SKM-1 (cell line): ENCODE data around the gene RPL10L.
A peak's percentile ranks its signal among the peaks of the same experiment; 100 is the strongest.

ENCODE experiments used
- DNase-seq: peaks from one replicate; lab custom pipeline; 2025; ENCODE audit not compliant: unreplicated experiment; lab: John Stamatoyannopoulos, UW

The RPL10L gene

DNA sequence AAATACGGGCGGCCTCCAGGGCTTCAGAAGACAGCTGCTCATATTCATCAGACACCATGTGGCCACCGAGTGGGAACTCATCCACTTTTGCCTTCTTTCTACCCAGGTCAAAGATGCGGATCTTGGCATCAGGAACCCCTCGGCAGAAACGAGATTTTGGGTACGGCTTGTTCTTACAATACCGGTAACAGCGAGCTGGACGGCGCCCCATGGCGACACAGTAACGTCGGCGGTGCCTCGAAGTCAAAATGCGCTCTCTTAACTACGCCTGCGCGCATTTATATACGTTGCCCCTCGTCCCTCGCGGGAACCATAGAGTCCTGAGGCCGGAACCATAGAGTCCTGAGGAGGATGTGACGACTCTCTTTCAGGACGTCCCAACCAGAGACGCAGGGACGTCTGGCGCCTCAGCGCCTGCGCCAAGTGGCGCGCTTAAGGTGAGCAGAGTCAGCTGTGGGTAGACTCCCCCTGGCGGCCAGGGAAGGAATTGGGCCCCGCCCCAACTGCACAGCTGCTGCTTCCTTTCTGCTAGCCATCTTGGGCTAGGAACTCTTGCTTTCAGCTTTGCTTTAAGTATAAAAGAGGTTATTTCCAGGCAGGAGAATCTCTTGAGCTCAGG, at the start of gene RPL10L:
Gene RPL10L (minus strand): TSS at position 256 of the 619 bp plus-strand sequence. CDS start 45 bp downstream, at position 211.
- no peak for DNase-seq

DNA sequence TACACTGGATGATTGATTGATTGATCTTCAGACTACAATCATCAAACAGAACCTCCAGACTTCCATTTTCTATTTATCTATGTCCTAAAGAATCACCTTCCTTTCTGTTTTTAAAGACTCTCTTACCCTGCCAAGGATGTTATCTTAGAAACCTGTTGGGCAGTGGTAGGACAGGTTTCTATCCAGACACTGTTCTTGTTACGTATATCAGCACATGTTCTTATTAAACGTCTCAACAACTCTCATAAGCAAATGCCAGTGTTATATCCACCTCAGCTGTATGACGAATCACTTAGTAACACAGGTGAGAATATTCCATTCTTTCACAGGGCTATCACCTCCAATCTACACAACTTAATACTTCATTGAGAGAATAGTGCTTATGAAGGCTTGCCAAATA, 40.2 kb upstream of the RPL10L start:
- no peak for DNase-seq

DNA sequence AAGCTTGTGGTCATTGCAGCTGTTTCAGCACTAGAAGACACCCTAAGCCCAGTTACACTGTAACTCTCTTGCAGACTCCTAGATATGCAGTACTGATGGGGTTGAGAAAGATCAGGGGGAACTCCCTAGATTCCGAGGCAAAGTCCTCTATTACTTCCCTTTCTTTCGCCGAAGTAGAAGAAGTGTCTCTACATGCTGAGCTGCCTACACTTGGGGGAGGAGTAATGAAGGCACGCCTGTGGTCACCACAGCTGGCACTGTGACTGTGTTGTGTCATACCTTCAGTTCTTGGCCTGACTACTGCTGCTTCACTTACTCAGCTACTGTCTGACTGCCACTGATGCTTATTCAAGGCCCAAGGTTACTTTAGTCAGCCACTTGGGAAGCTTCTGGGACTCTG, 35.1 kb upstream of the RPL10L start:
- DNase-seq = peak; percentile 76

DNA sequence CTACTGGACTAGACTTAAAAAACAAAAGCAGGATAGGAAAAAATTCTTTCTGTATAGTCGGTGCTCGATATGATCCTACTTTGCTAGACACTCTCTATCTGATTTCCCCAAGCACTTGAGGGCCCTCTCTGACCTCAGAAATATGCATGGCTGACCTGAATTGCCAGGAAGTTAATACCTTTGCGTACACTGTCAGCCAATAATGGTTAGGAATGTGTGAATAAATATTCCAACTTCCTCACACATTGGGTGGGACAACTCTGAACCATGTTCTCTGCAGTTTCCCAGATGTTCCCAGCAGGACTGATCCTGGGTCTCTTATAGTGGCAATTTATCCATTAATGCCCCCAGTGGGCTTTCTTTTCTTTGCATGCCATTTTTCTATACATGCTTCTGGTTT, 20.5 kb upstream of the RPL10L start:
- no peak for DNase-seq

DNA sequence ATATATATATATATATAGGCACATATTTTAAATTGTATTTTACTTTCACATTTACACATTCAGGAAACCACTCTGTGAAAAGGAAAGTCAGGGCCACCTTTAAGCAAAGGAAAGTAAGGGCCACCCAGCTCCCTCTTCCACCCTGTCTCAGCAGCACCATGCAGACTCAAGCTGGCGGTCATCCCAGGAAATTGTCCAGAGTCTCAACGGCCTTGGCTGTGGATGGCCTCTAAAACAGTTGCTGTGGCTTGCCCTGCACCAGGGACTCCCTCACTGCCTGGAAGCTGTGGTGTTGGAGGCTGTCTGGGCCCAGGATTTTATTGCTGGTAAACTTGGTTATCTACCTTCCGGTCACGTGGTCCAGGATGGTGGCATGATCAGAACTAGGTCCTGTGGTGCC, 11.8 kb upstream of the RPL10L start:
- no peak for DNase-seq

DNA sequence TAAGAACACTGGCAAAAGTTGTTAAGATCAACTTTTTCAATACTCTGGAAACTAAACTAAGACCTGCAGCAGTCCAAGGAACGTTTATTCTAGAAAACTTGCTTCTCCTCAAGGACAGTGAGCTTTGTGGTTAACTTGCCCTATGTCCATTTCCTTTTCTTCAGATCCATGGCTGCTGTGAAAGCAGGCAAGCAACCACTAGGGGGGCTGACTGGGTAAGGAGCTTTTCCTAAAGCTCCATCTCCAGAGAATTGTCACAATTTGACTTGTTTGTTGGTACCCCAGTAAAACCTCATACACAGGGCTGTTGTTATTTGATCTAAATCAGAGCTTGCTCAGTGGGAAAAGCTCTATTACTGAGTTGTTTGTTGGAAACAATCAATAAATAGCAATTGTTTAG, 10.1 kb upstream of the RPL10L start:
- no peak for DNase-seq

DNA sequence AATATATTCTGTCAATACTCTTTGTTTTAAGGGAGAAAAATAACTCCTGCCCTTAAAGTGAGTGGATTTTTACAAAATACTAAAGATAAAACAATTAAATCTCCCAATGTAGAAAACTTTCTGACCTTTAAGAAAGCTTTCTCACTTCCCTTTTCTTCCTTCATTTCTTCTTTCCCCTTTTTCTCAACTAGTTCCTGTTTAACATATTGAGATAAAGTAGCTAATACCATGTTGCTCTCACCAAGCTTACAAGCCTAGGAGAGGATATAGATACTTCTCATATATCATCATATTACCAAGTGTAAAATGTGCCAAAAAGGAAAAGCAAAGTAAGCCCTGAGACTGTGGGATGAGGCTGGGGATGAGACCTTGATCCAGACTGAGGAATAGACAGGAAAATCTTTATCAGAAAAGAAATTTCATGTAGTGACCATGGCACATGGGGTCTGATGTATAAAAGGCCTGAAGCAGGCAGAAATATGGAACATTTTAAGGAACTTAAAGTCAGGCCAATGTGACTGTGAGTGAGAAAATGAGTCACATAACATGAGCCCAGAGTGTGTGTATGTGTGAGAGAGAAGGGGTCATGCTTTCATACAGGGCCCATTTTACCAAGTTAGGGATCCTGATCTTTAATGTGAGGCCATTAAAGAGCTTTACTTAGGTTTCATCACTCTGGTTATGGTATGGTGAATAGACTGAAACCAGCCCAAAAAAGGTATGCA, 1.6 kb upstream of the RPL10L start:
- DNase-seq = no peak

DNA sequence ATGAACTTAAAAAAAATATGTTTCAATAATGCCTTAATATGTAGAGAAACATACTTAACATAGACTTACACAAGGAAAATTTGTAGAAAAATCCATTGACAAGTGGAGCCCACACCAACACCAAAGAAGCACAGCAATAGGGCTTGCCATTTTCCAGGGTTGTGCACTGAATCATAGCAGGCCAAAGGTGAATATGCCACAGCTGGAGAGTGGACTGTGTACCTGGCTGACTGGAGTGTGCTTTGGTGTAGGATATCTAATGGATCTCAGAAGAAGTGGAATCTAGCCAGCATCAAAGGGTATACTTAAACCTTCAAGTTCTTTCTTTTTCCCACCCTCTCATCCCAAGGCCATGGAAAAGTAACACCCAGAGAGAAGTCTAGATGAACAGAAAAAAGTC, 4.8 kb downstream of the RPL10L start:
- no peak for DNase-seq

DNA sequence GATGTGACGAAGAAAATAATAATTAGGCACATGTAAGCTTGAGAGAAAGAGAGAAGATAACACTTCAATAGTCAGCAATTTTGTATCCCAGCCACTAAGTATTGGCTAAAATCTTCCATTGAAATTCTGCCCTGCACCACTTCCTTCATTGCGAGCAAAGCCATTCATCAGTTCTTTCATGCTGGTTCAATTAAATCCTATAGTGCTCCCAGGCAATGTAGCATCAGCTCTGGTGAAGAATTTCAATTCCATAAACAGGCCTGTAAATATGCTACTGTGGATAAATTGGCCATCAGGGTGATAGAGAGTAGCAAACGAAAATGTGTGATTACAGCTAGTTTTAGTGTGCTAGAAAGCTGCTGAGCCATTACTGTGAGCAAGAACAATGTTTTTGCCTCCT, 24.7 kb downstream of the RPL10L start:
- DNase-seq = no peak
